Measurements from ENCODE around the gene FOXF1. TPM values are rescaled to one million over a fixed set of nuclear protein-coding genes. Genes with fewer than 3 reads are reported as not detected.

Gene FOXF1
- total and polyA plus RNA-seq, 2 of the 13 experiments (the other 11 are each of a cell fraction or from before 2014, with no cell fraction given) = not detected

- Histone ChIP-seq H3K9me3 (ENCODE audit: low read length) (no peaks in the 10 kb centered on the region), H3K4me2 (ENCODE audit: low read depth, low read length) (no peak overlapping the region), H3K36me3 (replicated peaks in 1 of 2; ENCODE audit: control insufficient read depth in 1 of 2, insufficient read depth in 2 of 2, low read length in 2 of 2) (no peaks in the 10 kb centered on the region), H3K27me3 (ENCODE audit: control insufficient read depth in 1 of 2, insufficient read depth in 2 of 2, low read length in 2 of 2) (peaks cover 19 to 88% of the 10 kb centered on the region in 2 experiments), H3K79me2 (ENCODE audit: insufficient read depth, low read length) (no peaks in the 10 kb centered on the region), H4K20me1 (ENCODE audit: insufficient read depth, low read length) (no peaks in the 10 kb centered on the region; the same call in 1 of the 2 replicates), H2AFZ (ENCODE audit: low read length) (no peak overlapping the region), H3K27ac (ENCODE audit: extremely low read length, insufficient read depth, low read length) (no peak overlapping the region), H3K4me1 (ENCODE audit: insufficient read depth, low read length) (peaks cover 9% of the 10 kb centered on the region), H3K4me3 (replicated peaks in 1 of 3; ENCODE audit: insufficient read depth in 1 of 3, low read depth in 2 of 3, low read length in 3 of 3) (no peak overlapping the region), H3K9ac (ENCODE audit: insufficient read depth, low read depth, low read length) (no peak overlapping the region)
- BruUV-seq (replicated peaks) = no TSS peak
- CTCF ChIA-PET (ENCODE audit: low intra/inter-chr PET ratio, low total read pairs) = no interaction called here
- DNase-seq (ENCODE audit: low spot score) (no peak), FAIRE-seq (no peak), ATAC-seq (no peak)
- in situ Hi-C loops (cut with HindIII; ENCODE audit: extremely low pct_ligation_motif_present, low pct_unique_long_range_greater_than_20kb) (loop anchor here (5.0 to 25.0 kb wide), 4 partner anchors 172 to 702 kb away; no protein-coding TSS in a partner anchor), intact Hi-C loops (cut with micrococcal nuclease; ENCODE audit: unreplicated experiment) (no loop called here)
- no peak for TF ChIP-seq ZNF776 (CRISPR knock-in tag; IDR thresholded peaks at IDR 0.05)
- TF ChIP-seq MXD3 (CRISPR knock-in tag; IDR thresholded peaks at IDR 0.05) = no peak
- no peak for TF ChIP-seq ZNF383 (CRISPR knock-in tag; IDR thresholded peaks at IDR 0.05; ENCODE audit: borderline replicate concordance)
- TF ChIP-seq NR2C2 (CRISPR knock-in tag; IDR thresholded peaks at IDR 0.05; ENCODE audit: borderline replicate concordance) = no peak
- no peak for TF ChIP-seq ZNF34 (CRISPR knock-in tag; IDR thresholded peaks at IDR 0.05; ENCODE audit: borderline replicate concordance)
- no peak for TF ChIP-seq ZC3H13 (CRISPR knock-in tag; IDR thresholded peaks at IDR 0.05)
- TF ChIP-seq PLSCR1 (CRISPR knock-in tag; IDR thresholded peaks at IDR 0.05; ENCODE audit: borderline replicate concordance) = no peak
- no peak for TF ChIP-seq LRRFIP1 (CRISPR knock-in tag; conservative IDR thresholded peaks at IDR 0.05)
- TF ChIP-seq ZNF580 (CRISPR knock-in tag; IDR thresholded peaks at IDR 0.05; ENCODE audit: borderline replicate concordance, low read depth) = no peak
- TF ChIP-seq ZNF230 (CRISPR knock-in tag; IDR thresholded peaks at IDR 0.05) = no peak
- TF ChIP-seq ZBTB4 (CRISPR knock-in tag; IDR thresholded peaks at IDR 0.05; ENCODE audit: borderline replicate concordance) = no peak
- POLR2A ChIA-PET = no interaction called here
- WGBS (ENCODE audit: low lambda C conversion rate) = 22% methylated on average over 18 of the region's 18 CpGs
Observed at GRCh38 chr16:86514481-86515376, 4.4 kb downstream of the FOXF1 start.

All from HepG2 (cell line).